GM18873 (cell line): ENCODE measurements around the gene EHBP1.
"Not testable (repeated sequence)": the region's sequence is repeated elsewhere in the genome, so short reads cannot be mapped to it uniquely, and the experiment has no call there.

ENCODE experiments used
- ATAC-seq: cut with Tn5 transposase; IDR thresholded peaks from one replicate; pipeline ENCODE4 v1.9.1; 2021; ENCODE audit warnings: mild to moderate bottlenecking, moderate library complexity, moderate number of reproducible peaks; ENCODE audit not compliant: unreplicated experiment, low FRiP score

The EHBP1 gene

GRCh38 chr2:62998949-62999348 is 293.4 kb downstream of the EHBP1 start:
- ATAC-seq = no peak

GRCh38 chr2:62999905-63000304 is 294.4 kb downstream of the EHBP1 start:
- ATAC-seq = no peak

- ATAC-seq = no peak
These were observed 295.3 kb downstream of the EHBP1 start for GRCh38 chr2:63000801-63001200.

- ATAC-seq = no peak
These were observed 296.1 kb downstream of the EHBP1 start for GRCh38 chr2:63001576-63001975.

GRCh38 chr2:63003351-63003750 is 297.8 kb downstream of the EHBP1 start:
- ATAC-seq = no peak

- no peak for ATAC-seq
These were observed 302.4 kb downstream of the EHBP1 start for GRCh38 chr2:63007813-63008458.

GRCh38 chr2:63008838-63009237 is 303.3 kb downstream of the EHBP1 start:
- ATAC-seq = no peak

GRCh38 chr2:63009490-63009889 is 304.0 kb downstream of the EHBP1 start:
- no peak for ATAC-seq

- ATAC-seq = no peak
These were observed 307.0 kb downstream of the EHBP1 start for GRCh38 chr2:63012541-63012940.

GRCh38 chr2:63013438-63013837 is 307.9 kb downstream of the EHBP1 start:
- ATAC-seq = no peak

- no peak for ATAC-seq
These were observed 309.9 kb downstream of the EHBP1 start for GRCh38 chr2:63015389-63015788.

GRCh38 chr2:63018439-63018838 is 312.9 kb downstream of the EHBP1 start:
- no peak for ATAC-seq

- ATAC-seq = not testable (repeated sequence)
These were observed 314.2 kb downstream of the EHBP1 start for GRCh38 chr2:63019686-63020085.

GRCh38 chr2:63023444-63023843 is 317.9 kb downstream of the EHBP1 start:
- no peak for ATAC-seq

- no peak for ATAC-seq
These were observed 321.7 kb downstream of the EHBP1 start for GRCh38 chr2:63027220-63027619.

- no peak for ATAC-seq
These were observed 323.5 kb downstream of the EHBP1 start for GRCh38 chr2:63029058-63029457.

GRCh38 chr2:63034526-63034925 is 329.0 kb downstream of the EHBP1 start:
- ATAC-seq = no peak

GRCh38 chr2:63035169-63035568 is 329.7 kb downstream of the EHBP1 start:
- no peak for ATAC-seq

- no peak for ATAC-seq
These were observed 330.1 kb downstream of the EHBP1 start for GRCh38 chr2:63035660-63036059.

- no peak for ATAC-seq
These were observed 332.5 kb downstream of the EHBP1 start for GRCh38 chr2:63038034-63038433.

GRCh38 chr2:63040586-63040985 is 335.1 kb downstream of the EHBP1 start:
- no peak for ATAC-seq

GRCh38 chr2:63041592-63041991 is 336.1 kb downstream of the EHBP1 start:
- ATAC-seq = no peak
